OCI-LY1 (cell line): ENCODE results near the gene ATG7.

ENCODE experiments used
- EZH2 ChIP-seq: fragments of 200-600 bp; sonication (generic), shearing (Covaris generic); IDR thresholded peaks from 2 replicates; pipeline ENCODE4 v1.8.0; 2017; ENCODE audit warnings: borderline replicate concordance, mixed run types, mild to moderate bottlenecking, antibody characterized with exemption, low read length, moderate library complexity, mixed read lengths
- TF ChIP-seq, protein P1 (sequence below): fragments of 200-600 bp; sonication (generic), shearing (Covaris generic); IDR thresholded peaks from 2 replicates; pipeline ENCODE4 v1.5.1; 2017; ENCODE audit warnings: mild to moderate bottlenecking, antibody characterized with exemption, low read length, moderate library complexity, mixed read lengths

- TF ChIP-seq, protein P1, sequence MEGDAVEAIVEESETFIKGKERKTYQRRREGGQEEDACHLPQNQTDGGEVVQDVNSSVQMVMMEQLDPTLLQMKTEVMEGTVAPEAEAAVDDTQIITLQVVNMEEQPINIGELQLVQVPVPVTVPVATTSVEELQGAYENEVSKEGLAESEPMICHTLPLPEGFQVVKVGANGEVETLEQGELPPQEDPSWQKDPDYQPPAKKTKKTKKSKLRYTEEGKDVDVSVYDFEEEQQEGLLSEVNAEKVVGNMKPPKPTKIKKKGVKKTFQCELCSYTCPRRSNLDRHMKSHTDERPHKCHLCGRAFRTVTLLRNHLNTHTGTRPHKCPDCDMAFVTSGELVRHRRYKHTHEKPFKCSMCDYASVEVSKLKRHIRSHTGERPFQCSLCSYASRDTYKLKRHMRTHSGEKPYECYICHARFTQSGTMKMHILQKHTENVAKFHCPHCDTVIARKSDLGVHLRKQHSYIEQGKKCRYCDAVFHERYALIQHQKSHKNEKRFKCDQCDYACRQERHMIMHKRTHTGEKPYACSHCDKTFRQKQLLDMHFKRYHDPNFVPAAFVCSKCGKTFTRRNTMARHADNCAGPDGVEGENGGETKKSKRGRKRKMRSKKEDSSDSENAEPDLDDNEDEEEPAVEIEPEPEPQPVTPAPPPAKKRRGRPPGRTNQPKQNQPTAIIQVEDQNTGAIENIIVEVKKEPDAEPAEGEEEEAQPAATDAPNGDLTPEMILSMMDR = no peak
- TF ChIP-seq EZH2 = no peak
These were observed 163.4 kb downstream of the ATG7 start for GRCh38 chr3:11435440-11436165.
